ENCODE data around the gene MEF2D. TPM values are rescaled to one million over a fixed set of nuclear protein-coding genes. Genes with fewer than 3 reads are reported as not detected.

MEF2D gene
- total and polyA plus RNA-seq, 8 donors, result 7.7 to 136 (median 18.8) TPM

- DNase-seq, result no peak
- Histone ChIP-seq H3K4me1 (peaks cover 13 to 17% (median 14%) of the 10 kb centered on the region in 4 donors), H3K27ac (no peak overlapping the region), H3K4me3 (no peak overlapping the region), H3K36me3 (no peaks in the 10 kb centered on the region), H3K9me3 (no peaks in the 10 kb centered on the region), H3K27me3 (peaks cover 33 to 100% (median 85%) of the 10 kb centered on the region in 3 donors)
- TF ChIP-seq CTCF (IDR thresholded peaks at IDR 0.05) (no peak), EP300 (IDR thresholded peaks at IDR 0.05) (no peak), POLR2AphosphoS5 (IDR thresholded peaks at IDR 0.05) (no peak)
- WGBS, 5 donors, result 17 to 28% (median 22%) methylated on average over 9 of the region's 9 CpGs
- intact Hi-C loops (cut with DNase I; ENCODE audit: low total_unique reads), result loop anchor here (5.0 kb wide), 1 partner anchor 54 kb away; no protein-coding TSS in a partner anchor
These were observed 59.7 kb downstream of the MEF2D start for GRCh38 chr1:156440654-156441437.

GRCh38 chr1:156439777-156440183 lies 60.8 kb downstream of the MEF2D start:
- WGBS, 5 donors, result 8 to 16% (median 11%) methylated on average over 14 of the region's 14 CpGs
- Histone ChIP-seq H3K27ac (no peak overlapping the region), H3K36me3 (no peaks in the 10 kb centered on the region), H3K4me3 (no peak overlapping the region), H3K9me3 (no peaks in the 10 kb centered on the region), H3K4me1 (peaks cover 16 to 20% (median 18%) of the 10 kb centered on the region in 4 donors), H3K27me3 (peaks cover 43 to 100% (median 93%) of the 10 kb centered on the region in 3 donors)
- TF ChIP-seq CTCF (IDR thresholded peaks at IDR 0.05), result no peak
- no peak for DNase-seq
- intact Hi-C loops (cut with DNase I; ENCODE audit: low total_unique reads), result loop anchor here (5.0 kb wide), 1 partner anchor 52 kb away; no protein-coding TSS in a partner anchor

- Histone ChIP-seq H3K4me1 (peaks cover 16 to 20% (median 18%) of the 10 kb centered on the region in 4 donors), H3K4me3 (no peak overlapping the region), H3K27ac (no peak overlapping the region), H3K36me3 (no peaks in the 10 kb centered on the region), H3K27me3 (peaks cover 48 to 100% (median 95%) of the 10 kb centered on the region in 3 donors), H3K9me3 (no peaks in the 10 kb centered on the region)
- no peak for DNase-seq
- intact Hi-C loops (cut with DNase I; ENCODE audit: low total_unique reads), result no loop called here
- TF ChIP-seq CTCF (IDR thresholded peaks at IDR 0.05) (no peak), POLR2A (IDR thresholded peaks at IDR 0.05) (no peak), POLR2AphosphoS5 (IDR thresholded peaks at IDR 0.05) (no peak), EP300 (IDR thresholded peaks at IDR 0.05) (no peak)
- 15 to 32% (median 21%) methylated on average over 11 of the region's 11 CpGs for WGBS, 5 donors
These were observed 61.4 kb downstream of the MEF2D start for GRCh38 chr1:156439036-156439776.

GRCh38 chr1:156438278-156438987 lies 62.1 kb downstream of the MEF2D start:
- intact Hi-C loops (cut with DNase I; ENCODE audit: low total_unique reads), result no loop called here
- Histone ChIP-seq H3K27ac (no peak overlapping the region), H3K27me3 (peaks cover 51 to 100% (median 94%) of the 10 kb centered on the region in 3 donors), H3K9me3 (no peaks in the 10 kb centered on the region), H3K4me3 (no peak overlapping the region), H3K4me1 (peaks cover 16 to 20% (median 18%) of the 10 kb centered on the region in 4 donors), H3K36me3 (no peaks in the 10 kb centered on the region)
- 27 to 39% (median 29%) methylated on average over 7 of the region's 7 CpGs for WGBS, 5 donors
- TF ChIP-seq POLR2A (IDR thresholded peaks at IDR 0.05) (no peak), EP300 (IDR thresholded peaks at IDR 0.05) (no peak), CTCF (IDR thresholded peaks at IDR 0.05) (no peak), POLR2AphosphoS5 (IDR thresholded peaks at IDR 0.05) (no peak)
- no peak for DNase-seq

Data from stomach (tissue), 9 donors.